H1 (cell line): Measurements from ENCODE around the gene DAB2IP. TPM values are rescaled to one million over a fixed set of nuclear protein-coding genes. Genes with fewer than 3 reads are reported as not detected.

Experiments
- CTCF ChIA-PET: fragments of 300-600 bp; sonication (Branson Sonifier 250); formaldehyde crosslinking; loops from one replicate; lab custom pipeline; 2021; ENCODE audit not compliant: partially characterized antibody; lab: Charles Lee
- POLR2A ChIA-PET: fragments of 300-600 bp; sonication (Branson Sonifier 250); formaldehyde crosslinking; loops from one replicate; lab custom pipeline; 2021; ENCODE audit warnings: inconsistent platforms; ENCODE audit not compliant: partially characterized antibody; lab: Charles Lee
- DNase-seq, 2 experiments: peaks; one replicate each; pipeline versions ENCODE4 v3.0.0 to v3.0.0-alpha.2; 2010 to 2022; ENCODE audit warnings: low spot score in 2 of 2, low read depth in 1 of 2, mixed read lengths in 1 of 2
- FAIRE-seq: peaks from 2 replicates; lab custom pipeline; 2011; peaks lifted over from hg19 to GRCh38; lab: Jason Lieb, UNC
- H2AFZ ChIP-seq: 2 replicates; pipeline ENCODE4 v1.8.1; 2012; ENCODE audit warnings: low read length, inconsistent platforms
- H2AK5ac ChIP-seq: 2 replicates; pipeline ENCODE4 v1.6.1; 2013; ENCODE audit warnings: low read depth, low read length
- H2BK120ac ChIP-seq: replicated peaks from 2 replicates; pipeline ENCODE3; 2013; ENCODE audit warnings: low read depth, low read length, inconsistent platforms
- H2BK12ac ChIP-seq: 2 replicates; pipeline ENCODE4 v1.6.1; 2013; ENCODE audit warnings: low read depth, low read length
- H2BK15ac ChIP-seq: 2 replicates; pipeline ENCODE4 v1.6.1; 2013; ENCODE audit warnings: low read length
- H2BK20ac ChIP-seq: 2 replicates; pipeline ENCODE4 v1.6.1; 2013; ENCODE audit warnings: low read length
- H2BK5ac ChIP-seq: 2 replicates; pipeline ENCODE4 v1.6.1; 2013; ENCODE audit warnings: low read depth, low read length
- H3K14ac ChIP-seq: 2 replicates; pipeline ENCODE4 v1.6.1; 2013; ENCODE audit warnings: inconsistent platforms; ENCODE audit not compliant: insufficient read length
- H3K18ac ChIP-seq: 2 replicates; pipeline ENCODE4 v1.6.1; 2013; ENCODE audit warnings: low read length; ENCODE audit errors: extremely low read depth
- H3K23ac ChIP-seq: 2 replicates; pipeline ENCODE4 v1.6.1; 2013; ENCODE audit warnings: inconsistent platforms; ENCODE audit not compliant: insufficient read length
- H3K23me2 ChIP-seq: 2 replicates; pipeline ENCODE4 v1.6.1; 2013; ENCODE audit warnings: low read depth, low read length
- H3K27ac ChIP-seq: 2 replicates; pipeline ENCODE4 v1.6.1; 2011; ENCODE audit warnings: low read depth, low read length, inconsistent platforms
- H3K27me3 ChIP-seq, 4 experiments: replicated peaks in 1 of 4; 1 replicate in 1 of 4; 2 replicates in 3 of 4; pipeline versions ENCODE4 v1.6.1 to v1.8.1; 2011 to 2013; ENCODE audit warnings: low read length in 3 of 4, mild to moderate bottlenecking in 3 of 4, inconsistent platforms in 2 of 4, mixed read lengths in 2 of 4, moderate library complexity in 1 of 4; ENCODE audit not compliant: control insufficient read depth in 3 of 4, insufficient read depth in 3 of 4; ENCODE audit errors: extremely low read depth in 1 of 4
- H3K36me3 ChIP-seq, 4 experiments: 2 replicates each; pipeline versions ENCODE4 v1.6.1 to v1.8.1; 2011 to 2013; ENCODE audit warnings: mild to moderate bottlenecking in 4 of 4, low read length in 3 of 4, moderate library complexity in 2 of 4, control low read depth in 1 of 4, inconsistent platforms in 1 of 4; ENCODE audit not compliant: insufficient read depth in 4 of 4, control insufficient read depth in 2 of 4
- H3K4ac ChIP-seq: replicated peaks from 2 replicates; pipeline ENCODE3; 2013; ENCODE audit warnings: low read length, low read depth, mixed read lengths, inconsistent platforms; ENCODE audit not compliant: insufficient read length
- H3K4me1 ChIP-seq, 4 experiments: replicated peaks in 1 of 4; 1 replicate in 1 of 4; 2 replicates in 3 of 4; pipeline versions ENCODE4 v1.6.1 to v1.8.1; 2011 to 2013; ENCODE audit warnings: low read length in 3 of 4, inconsistent platforms in 2 of 4, mixed read lengths in 1 of 4; ENCODE audit not compliant: insufficient read depth in 4 of 4, control insufficient read depth in 3 of 4
- H3K4me2 ChIP-seq, 2 experiments: 2 replicates each; pipeline versions ENCODE4 v1.6.1 to v1.8.1; 2011 to 2013; ENCODE audit warnings: low read depth in 2 of 2, low read length in 2 of 2, control low read depth in 1 of 2, inconsistent platforms in 1 of 2, mild to moderate bottlenecking in 1 of 2; ENCODE audit not compliant: insufficient read depth in 1 of 2
- H3K4me3 ChIP-seq, 4 experiments: fragments of 200-600, 300-600 bp in 1 of 4; sonication (generic), shearing (Covaris generic), sonication (Bioruptor Twin) in 1 of 4; 2 replicates each; pipeline versions ENCODE4 v1.5.1 to v1.8.1; 2011 to 2016; ENCODE audit warnings: low read length in 4 of 4, low read depth in 3 of 4, control low read depth in 2 of 4, inconsistent platforms in 2 of 4, mild to moderate bottlenecking in 2 of 4, mixed read lengths in 1 of 4, moderate library complexity in 1 of 4; ENCODE audit not compliant: insufficient read depth in 2 of 4; ENCODE audit errors: extremely low read depth in 1 of 4
- H3K56ac ChIP-seq: replicated peaks from 2 replicates; pipeline ENCODE3; 2013; ENCODE audit warnings: low read depth, mild to moderate bottlenecking, mixed read lengths, low read length, inconsistent platforms; ENCODE audit not compliant: insufficient read length
- H3K79me1 ChIP-seq: 2 replicates; pipeline ENCODE4 v1.6.1; 2013; ENCODE audit warnings: low read depth, low read length, control low read depth
- H3K79me2 ChIP-seq, 2 experiments: 2 replicates each; pipeline versions ENCODE4 v1.6.1 to v1.8.1; 2012 to 2013; ENCODE audit warnings: low read length in 2 of 2, mild to moderate bottlenecking in 2 of 2, inconsistent platforms in 1 of 2; ENCODE audit not compliant: insufficient read depth in 2 of 2, control insufficient read depth in 1 of 2
- H3K9ac ChIP-seq, 4 experiments: replicated peaks in 1 of 4; 1 replicate in 1 of 4; 2 replicates in 3 of 4; pipeline versions ENCODE4 v1.6.1 to v1.8.1; 2011 to 2013; ENCODE audit warnings: low read depth in 3 of 4, low read length in 3 of 4, control low read depth in 2 of 4, mild to moderate bottlenecking in 2 of 4, moderate library complexity in 2 of 4, inconsistent platforms in 1 of 4; ENCODE audit errors: extremely low read depth in 1 of 4
- H3K9me3 ChIP-seq, 2 experiments: 2 replicates each; pipeline versions ENCODE4 v1.6.1 to v1.8.1; 2012 to 2013; ENCODE audit warnings: mild to moderate bottlenecking in 2 of 2, moderate library complexity in 2 of 2, control low read depth in 1 of 2, inconsistent platforms in 1 of 2, low read depth in 1 of 2, low read length in 1 of 2, mixed read lengths in 1 of 2; ENCODE audit not compliant: insufficient read depth in 2 of 2
- H4K20me1 ChIP-seq, 2 experiments: replicated peaks in 1 of 2; 2 replicates each; pipeline versions ENCODE3 to v1.8.1; 2011 to 2013; ENCODE audit warnings: inconsistent platforms in 2 of 2, low read length in 2 of 2, mild to moderate bottlenecking in 1 of 2; ENCODE audit not compliant: insufficient read depth in 2 of 2, control insufficient read depth in 1 of 2
- H4K5ac ChIP-seq: 2 replicates; pipeline ENCODE4 v1.6.1; 2013; ENCODE audit warnings: low read length, low read depth, mixed read lengths, inconsistent platforms; ENCODE audit not compliant: insufficient read length
- H4K8ac ChIP-seq: 2 replicates; pipeline ENCODE4 v1.8.0; 2013; ENCODE audit warnings: mild to moderate bottlenecking, moderate library complexity, low read length, inconsistent platforms; ENCODE audit not compliant: insufficient read depth; ENCODE audit errors: extremely low read depth
- H4K91ac ChIP-seq: replicated peaks from 2 replicates; pipeline ENCODE3; 2013; ENCODE audit warnings: low read length, mixed read lengths, inconsistent platforms; ENCODE audit not compliant: insufficient read length
- SIRT6 ChIP-seq: IDR thresholded peaks from one replicate; pipeline ENCODE4 v1.7.1; 2012; ENCODE audit warnings: low read length, inconsistent platforms
- WGBS, 2 experiments: shearing (Covaris generic) in 1 of 2; methylation state at CpG; one replicate each; pipeline versions ENCODE4 v1.1.6 to v1.1.7; 2013 to 2015; ENCODE audit warnings: low lambda C conversion rate in 2 of 2, mixed read lengths in 2 of 2, inconsistent platforms in 1 of 2, low coverage in 1 of 2, missing lambda C conversion rate in 1 of 2; ENCODE audit not compliant: insufficient replicate concordance in 2 of 2, insufficient coverage in 1 of 2, insufficient read length in 1 of 2; ENCODE audit errors: extremely low coverage in 1 of 2, missing lambda C conversion rate in 1 of 2; 5-methylcytosine and 5-hydroxymethylcytosine counted together
- polyA plus RNA-seq, 7 experiments: library from polyadenylated mRNA; depleted of rRNA in 3 of 7; stranded (reverse) in 5 of 7; unstranded in 2 of 7; fragments of >200 nt in 5 of 7; fragments of 200-250 nt in 2 of 7; gene quantifications; 1 replicate in 5 of 7; 2 replicates in 1 of 7; 4 replicates in 1 of 7; pipeline versions ENCODE4 v1.2.1 to v1.2.3, GENCODE V29; 2011 to 2013; ENCODE audit warnings: missing spikeins in 2 of 7, mixed read lengths in 2 of 7
- total RNA-seq: library from RNA; stranded (reverse); fragmentation: NEBNext Ultra II Directional; extraction: Animal tissue kit (Norgen Biotek cat#: 25700); gene quantifications from 2 replicates; pipeline ENCODE4 v1.2.1, GENCODE V29; 2021

DAB2IP gene
- total and polyA plus RNA-seq, 2 of the 8 experiments (the other 6 are each of a cell fraction or from before 2014, with no cell fraction given), result 19.7 to 39.5 TPM

- Histone ChIP-seq H3K4ac (no peak overlapping the region), H3K56ac (no peak overlapping the region), H4K20me1 (peaks cover 0 to 2% of the 10 kb centered on the region in 2 experiments), H3K36me3 (no peaks in the 10 kb centered on the region), H3K27ac (no peak overlapping the region), H4K8ac (no peak overlapping the region), H3K18ac (no peak overlapping the region), H2BK15ac (no peak overlapping the region), H3K14ac (no peak overlapping the region), H3K23me2 (no peaks in the 10 kb centered on the region), H2AFZ (no peak overlapping the region), H3K27me3 (no peaks in the 10 kb centered on the region), H3K4me2 (no peak overlapping the region), H2AK5ac (no peak overlapping the region), H3K79me2 (no peaks in the 10 kb centered on the region), H4K5ac (no peak overlapping the region), H3K9me3 (no peaks in the 10 kb centered on the region), H3K4me1 (peaks cover 0 to 13% (median 3%) of the 10 kb centered on the region in 4 experiments; a peak in 5 of 7 replicates), H2BK120ac (no peak overlapping the region), H3K4me3 (no peak overlapping the region), H2BK5ac (no peak overlapping the region), H3K23ac (no peak overlapping the region), H4K91ac (no peak overlapping the region), H3K9ac (no peak overlapping the region), H2BK20ac (no peak overlapping the region), H2BK12ac (no peak overlapping the region), H3K79me1 (peaks cover 3% of the 10 kb centered on the region; the same call in 1 of the 2 replicates)
- ChIA-PET POLR2A (interaction anchor here (0.9 to 1.5 kb wide), 2 partner anchors 9 to 74 kb away, joined by 3 to 4 read pairs; no protein-coding TSS in a partner anchor), CTCF (interaction anchor here (0.6 to 2.4 kb wide), 9 partner anchors 10 to 129 kb away, joined by 3 to 7 read pairs (median 4); no protein-coding TSS in a partner anchor)
- FAIRE-seq (no peak), DNase-seq (no peak)
- 94% methylated on average over 11 of the region's 13 CpGs; no CpG with 5 or more reads in 1 of the 2 experiments for whole genome bisulfite sequencing, 2 experiments
- TF ChIP-seq SIRT6, result no peak
Observed at GRCh38 chr9:121813519-121814210, 162.2 kb downstream of the DAB2IP start.
